ENCODE data around the gene ANKRD40.

DNA sequence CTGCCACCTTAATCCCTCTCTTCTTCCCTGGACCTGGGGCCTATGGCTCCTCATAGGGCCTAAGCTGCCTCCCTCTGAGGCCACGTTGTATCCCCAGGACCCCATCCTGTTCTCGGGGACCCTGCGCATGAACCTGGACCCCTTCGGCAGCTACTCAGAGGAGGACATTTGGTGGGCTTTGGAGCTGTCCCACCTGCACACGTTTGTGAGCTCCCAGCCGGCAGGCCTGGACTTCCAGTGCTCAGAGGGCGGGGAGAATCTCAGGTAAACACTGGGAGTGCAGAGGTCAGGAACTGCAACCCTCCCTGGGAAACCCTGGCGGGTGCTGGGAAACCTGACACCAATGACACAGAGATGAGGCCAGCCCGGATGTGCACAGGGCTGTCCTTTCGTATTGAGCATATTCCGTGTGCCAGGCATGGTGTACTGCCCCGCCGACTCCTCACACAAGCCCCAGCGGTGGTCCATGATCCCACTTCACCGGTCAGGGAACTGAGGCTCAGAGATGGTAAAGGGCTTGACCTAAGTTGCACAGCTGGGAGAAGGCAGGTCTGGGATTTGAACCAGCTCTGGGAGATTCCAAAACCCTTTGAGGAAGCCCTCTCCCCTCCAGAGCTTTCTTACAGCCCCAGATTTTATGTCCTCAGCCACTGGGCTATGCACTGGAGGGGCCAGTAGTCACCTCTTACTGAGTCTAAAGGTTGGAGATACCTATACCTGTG, 22.9 kb downstream of the ANKRD40 start:
- no peak for TF ChIP-seq NR1H2 (CRISPR knock-in tag; IDR thresholded peaks at IDR 0.05)
- TF ChIP-seq, protein P1, sequence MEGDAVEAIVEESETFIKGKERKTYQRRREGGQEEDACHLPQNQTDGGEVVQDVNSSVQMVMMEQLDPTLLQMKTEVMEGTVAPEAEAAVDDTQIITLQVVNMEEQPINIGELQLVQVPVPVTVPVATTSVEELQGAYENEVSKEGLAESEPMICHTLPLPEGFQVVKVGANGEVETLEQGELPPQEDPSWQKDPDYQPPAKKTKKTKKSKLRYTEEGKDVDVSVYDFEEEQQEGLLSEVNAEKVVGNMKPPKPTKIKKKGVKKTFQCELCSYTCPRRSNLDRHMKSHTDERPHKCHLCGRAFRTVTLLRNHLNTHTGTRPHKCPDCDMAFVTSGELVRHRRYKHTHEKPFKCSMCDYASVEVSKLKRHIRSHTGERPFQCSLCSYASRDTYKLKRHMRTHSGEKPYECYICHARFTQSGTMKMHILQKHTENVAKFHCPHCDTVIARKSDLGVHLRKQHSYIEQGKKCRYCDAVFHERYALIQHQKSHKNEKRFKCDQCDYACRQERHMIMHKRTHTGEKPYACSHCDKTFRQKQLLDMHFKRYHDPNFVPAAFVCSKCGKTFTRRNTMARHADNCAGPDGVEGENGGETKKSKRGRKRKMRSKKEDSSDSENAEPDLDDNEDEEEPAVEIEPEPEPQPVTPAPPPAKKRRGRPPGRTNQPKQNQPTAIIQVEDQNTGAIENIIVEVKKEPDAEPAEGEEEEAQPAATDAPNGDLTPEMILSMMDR (IDR thresholded peaks at IDR 0.05): no peak
- TF ChIP-seq, protein P2, sequence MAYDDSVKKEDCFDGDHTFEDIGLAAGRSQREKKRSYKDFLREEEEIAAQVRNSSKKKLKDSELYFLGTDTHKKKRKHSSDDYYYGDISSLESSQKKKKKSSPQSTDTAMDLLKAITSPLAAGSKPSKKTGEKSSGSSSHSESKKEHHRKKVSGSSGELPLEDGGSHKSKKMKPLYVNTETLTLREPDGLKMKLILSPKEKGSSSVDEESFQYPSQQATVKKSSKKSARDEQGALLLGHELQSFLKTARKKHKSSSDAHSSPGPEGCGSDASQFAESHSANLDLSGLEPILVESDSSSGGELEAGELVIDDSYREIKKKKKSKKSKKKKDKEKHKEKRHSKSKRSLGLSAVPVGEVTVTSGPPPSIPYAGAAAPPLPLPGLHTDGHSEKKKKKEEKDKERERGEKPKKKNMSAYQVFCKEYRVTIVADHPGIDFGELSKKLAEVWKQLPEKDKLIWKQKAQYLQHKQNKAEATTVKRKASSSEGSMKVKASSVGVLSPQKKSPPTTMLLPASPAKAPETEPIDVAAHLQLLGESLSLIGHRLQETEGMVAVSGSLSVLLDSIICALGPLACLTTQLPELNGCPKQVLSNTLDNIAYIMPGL (CRISPR knock-in tag; IDR thresholded peaks at IDR 0.05): no peak
- TF ChIP-seq, protein P3, sequence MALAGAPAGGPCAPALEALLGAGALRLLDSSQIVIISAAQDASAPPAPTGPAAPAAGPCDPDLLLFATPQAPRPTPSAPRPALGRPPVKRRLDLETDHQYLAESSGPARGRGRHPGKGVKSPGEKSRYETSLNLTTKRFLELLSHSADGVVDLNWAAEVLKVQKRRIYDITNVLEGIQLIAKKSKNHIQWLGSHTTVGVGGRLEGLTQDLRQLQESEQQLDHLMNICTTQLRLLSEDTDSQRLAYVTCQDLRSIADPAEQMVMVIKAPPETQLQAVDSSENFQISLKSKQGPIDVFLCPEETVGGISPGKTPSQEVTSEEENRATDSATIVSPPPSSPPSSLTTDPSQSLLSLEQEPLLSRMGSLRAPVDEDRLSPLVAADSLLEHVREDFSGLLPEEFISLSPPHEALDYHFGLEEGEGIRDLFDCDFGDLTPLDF (CRISPR knock-in tag; IDR thresholded peaks at IDR 0.05): no peak
